Tibial nerve (tissue), 4 donors: ENCODE data around the gene SORCS2. TPM values are rescaled to one million over a fixed set of nuclear protein-coding genes. Genes with fewer than 3 reads are reported as not detected.

Experiments
- DNase-seq, 2 donors: peaks; one replicate each; pipeline ENCODE4 v3.0.0-alpha.2; 2019; ENCODE audit warnings: low spot score in 2 of 2
- H3K27ac ChIP-seq, 4 donors: fragments of 200-600 bp; sonication (generic) in 3 of 4; one replicate each; pipeline ENCODE4 v1.5.1; 2017 to 2019; ENCODE audit warnings: mild to moderate bottlenecking in 1 of 4
- H3K27me3 ChIP-seq, 2 donors: fragments of 200-600 bp; sonication (generic) in 1 of 2; one replicate each; pipeline versions ENCODE4 v1.5.1 to v1.6.0; 2017 to 2019
- H3K36me3 ChIP-seq, 3 donors: fragments of 200-600 bp; sonication (generic); one replicate each; pipeline ENCODE4 v1.5.1; 2018 to 2019
- H3K4me1 ChIP-seq, 4 donors: fragments of 200-600 bp; sonication (generic) in 3 of 4; one replicate each; pipeline ENCODE4 v1.5.1; 2017 to 2019
- H3K4me3 ChIP-seq, 4 donors: fragments of 200-600 bp; sonication (generic) in 3 of 4; one replicate each; pipeline ENCODE4 v1.5.1; 2017 to 2019; ENCODE audit warnings: mild to moderate bottlenecking in 1 of 4, moderate library complexity in 1 of 4
- H3K9me3 ChIP-seq, 4 donors: fragments of 200-600 bp; sonication (generic) in 3 of 4; one replicate each; pipeline ENCODE4 v1.5.1; 2017 to 2019
- CTCF ChIP-seq, 5 experiments: fragments of 200-600 bp in 3 of 5; fragments of 450-650 bp in 2 of 5; sonication (generic) in 3 of 5; IDR thresholded peaks; one replicate each; pipeline ENCODE4 v1.5.1; 2016 to 2019; ENCODE audit warnings: antibody characterized with exemption in 5 of 5, mild to moderate bottlenecking in 3 of 5, moderate library complexity in 2 of 5
- EP300 ChIP-seq, 2 donors: sonication (generic); formaldehyde crosslinking; IDR thresholded peaks; one replicate each; pipeline ENCODE4 v1.6.1; 2017; ENCODE audit warnings: antibody characterized with exemption in 2 of 2, mild to moderate bottlenecking in 1 of 2
- POLR2A ChIP-seq, 2 donors: fragments of 450-650 bp; IDR thresholded peaks; one replicate each; pipeline ENCODE4 v1.6.1; 2017; ENCODE audit warnings: antibody characterized with exemption in 2 of 2, mild to moderate bottlenecking in 2 of 2, moderate library complexity in 2 of 2
- WGBS, 2 donors: methylation state at CpG; one replicate each; pipeline ENCODE4 v1.1.5; 2018; 5-methylcytosine and 5-hydroxymethylcytosine counted together
- total RNA-seq, 4 donors: library from RNA; depleted of rRNA; stranded (reverse); fragments of >200 nt; gene quantifications; one replicate each; pipeline ENCODE4 v1.1.0, GENCODE V29; 2016

SORCS2 gene
- total RNA-seq, 4 donors from 2014 or later, result 15.6 to 48.9 (median 38.3) TPM

GRCh38 chr4:7248857-7249256 is 56.5 kb downstream of the SORCS2 start:
- 90 to 100% methylated on average over 1 of the region's 1 CpG for WGBS, 2 donors
- Histone ChIP-seq H3K36me3 (no peaks in the 10 kb centered on the region), H3K4me3 (no peak overlapping the region), H3K9me3 (peaks cover 0 to 4% (median 0%) of the 10 kb centered on the region in 4 donors), H3K27ac (peak overlapping the region in 1 of 4 donors; percentile 87), H3K27me3 (no peaks in the 10 kb centered on the region), H3K4me1 (peaks cover 0 to 68% (median 9%) of the 10 kb centered on the region in 4 donors)
- DNase-seq, result no peak
- TF ChIP-seq EP300 (IDR thresholded peaks at IDR 0.05), result no peak
- no peak for TF ChIP-seq POLR2A (IDR thresholded peaks at IDR 0.05)
- TF ChIP-seq CTCF (IDR thresholded peaks at IDR 0.05), result no peak

- H3K4me1 ChIP-seq, result peaks cover 0 to 74% (median 9%) of the 10 kb centered on the region in 4 donors
- no peaks in the 10 kb centered on the region for H3K36me3 ChIP-seq
- TF ChIP-seq POLR2A (IDR thresholded peaks at IDR 0.05) (no peak), CTCF (IDR thresholded peaks at IDR 0.05) (no peak), EP300 (IDR thresholded peaks at IDR 0.05) (no peak)
- no peak for DNase-seq
- peak overlapping the region in 2 of 4 donors; percentile 87 for H3K27ac ChIP-seq
- 82 to 84% methylated on average over 5 of the region's 5 CpGs for WGBS, 2 donors
- no peak overlapping the region for H3K4me3 ChIP-seq
- H3K27me3 ChIP-seq, result no peaks in the 10 kb centered on the region
- H3K9me3 ChIP-seq, result peaks cover 0 to 4% (median 0%) of the 10 kb centered on the region in 4 donors
Observed at GRCh38 chr4:7251321-7251720, 59.0 kb downstream of the SORCS2 start.

GRCh38 chr4:7252051-7252450 is 59.7 kb downstream of the SORCS2 start:
- WGBS, 2 donors, result 52 to 59% methylated on average over 7 of the region's 7 CpGs
- Histone ChIP-seq H3K4me1 (peaks cover 0 to 75% (median 12%) of the 10 kb centered on the region in 4 donors), H3K27me3 (no peaks in the 10 kb centered on the region), H3K9me3 (peaks cover 0 to 4% (median 0%) of the 10 kb centered on the region in 4 donors), H3K4me3 (no peak overlapping the region), H3K36me3 (no peaks in the 10 kb centered on the region), H3K27ac (peak overlapping the region in 2 of 4 donors; percentile 2 to 87)
- no peak for TF ChIP-seq CTCF (IDR thresholded peaks at IDR 0.05)
- no peak for TF ChIP-seq POLR2A (IDR thresholded peaks at IDR 0.05)
- no peak for TF ChIP-seq EP300 (IDR thresholded peaks at IDR 0.05)
- DNase-seq, result no peak

GRCh38 chr4:7252510-7253340 is 60.4 kb downstream of the SORCS2 start:
- peaks cover 0 to 74% (median 12%) of the 10 kb centered on the region in 4 donors for H3K4me1 ChIP-seq
- TF ChIP-seq EP300 (IDR thresholded peaks at IDR 0.05) (no peak), CTCF (IDR thresholded peaks at IDR 0.05) (no peak), POLR2A (IDR thresholded peaks at IDR 0.05) (no peak)
- WGBS, 2 donors, result 48 to 67% methylated on average over 9 to 11 of the region's 15 CpGs

GRCh38 chr4:7253341-7253700 is 61.0 kb downstream of the SORCS2 start:
- peak overlapping the region in 1 of 4 donors; percentile 28 for H3K27ac ChIP-seq
- peaks cover 0 to 4% (median 0%) of the 10 kb centered on the region in 4 donors for H3K9me3 ChIP-seq
- no peak for DNase-seq
- WGBS, 2 donors, result 83 to 95% methylated on average over 7 of the region's 7 CpGs
- no peaks in the 10 kb centered on the region for H3K27me3 ChIP-seq
- TF ChIP-seq POLR2A (IDR thresholded peaks at IDR 0.05) (no peak), EP300 (IDR thresholded peaks at IDR 0.05) (no peak), CTCF (IDR thresholded peaks at IDR 0.05) (no peak)
- no peak overlapping the region for H3K4me3 ChIP-seq
- H3K4me1 ChIP-seq, result peaks cover 0 to 72% (median 12%) of the 10 kb centered on the region in 4 donors
- no peaks in the 10 kb centered on the region for H3K36me3 ChIP-seq

More at GRCh38 chr4:7252510-7253340, 60.4 kb downstream of the SORCS2 start:
- Histone ChIP-seq H3K27me3 (no peaks in the 10 kb centered on the region), H3K4me3 (no peak overlapping the region), H3K36me3 (no peaks in the 10 kb centered on the region), H3K27ac (peak overlapping the region in 2 of 4 donors; percentile 28 to 87), H3K9me3 (peaks cover 0 to 4% (median 0%) of the 10 kb centered on the region in 4 donors)
- no peak for DNase-seq
